Osteoblast (primary cell): ENCODE results near the gene TSR3. TPM values are rescaled to one million over a fixed set of nuclear protein-coding genes. Genes with fewer than 3 reads are reported as not detected.

Source experiments
- DNase-seq: peaks from one replicate; pipeline ENCODE4 v3.0.0; 2011; ENCODE audit warnings: low spot score, mixed read lengths; ENCODE audit not compliant: insufficient read length; ENCODE audit errors: missing footprints
- H2AFZ ChIP-seq: 2 replicates; pipeline ENCODE4 v1.6.0; 2011; ENCODE audit warnings: mild to moderate bottlenecking, low read length
- H3K27ac ChIP-seq: 2 replicates; pipeline ENCODE4 v1.5.1; 2011; ENCODE audit warnings: mild to moderate bottlenecking, low read depth, low read length, moderate library complexity
- H3K27me3 ChIP-seq: 2 replicates; pipeline ENCODE4 v1.6.0; 2012; ENCODE audit warnings: mild to moderate bottlenecking, control low read depth, inconsistent platforms, low read length, moderate library complexity; ENCODE audit not compliant: insufficient read depth
- H3K36me3 ChIP-seq: 2 replicates; pipeline ENCODE4 v1.5.1; 2011; ENCODE audit warnings: mild to moderate bottlenecking, low read length, control low read depth, moderate library complexity; ENCODE audit not compliant: insufficient read depth
- H3K4me1 ChIP-seq: 2 replicates; pipeline ENCODE4 v1.5.1; 2011; ENCODE audit warnings: mild to moderate bottlenecking, low read length, control low read depth, moderate library complexity; ENCODE audit not compliant: insufficient read depth
- H3K4me2 ChIP-seq: 2 replicates; pipeline ENCODE4 v1.6.0; 2011; ENCODE audit warnings: mild to moderate bottlenecking, low read length; ENCODE audit not compliant: insufficient read depth
- H3K4me3 ChIP-seq: fragments of 200-600 bp; sonication (generic); 3 replicates; pipeline ENCODE4 v1.5.1; 2012; ENCODE audit warnings: mild to moderate bottlenecking, low read length, inconsistent platforms; ENCODE audit not compliant: insufficient read depth
- H3K79me2 ChIP-seq: 2 replicates; pipeline ENCODE4 v1.6.0; 2012; ENCODE audit warnings: mild to moderate bottlenecking, low read length, control low read depth, inconsistent platforms; ENCODE audit not compliant: insufficient read depth
- H3K9me3 ChIP-seq: 2 replicates; pipeline ENCODE4 v1.5.1; 2011; ENCODE audit warnings: low read depth, low read length, control low read depth
- H4K20me1 ChIP-seq: 2 replicates; pipeline ENCODE4 v1.6.0; 2012; ENCODE audit warnings: mild to moderate bottlenecking, low read length, control low read depth; ENCODE audit not compliant: insufficient read depth
- total RNA-seq: library from RNA; depleted of rRNA; stranded (reverse); fragments of >200 nt; gene quantifications from 2 replicates; pipeline ENCODE4 v1.2.3, GENCODE V29; 2012
- TF ChIP-seq, protein P1 (sequence below): IDR thresholded peaks from 2 replicates; pipeline ENCODE4 v1.5.1; 2011; ENCODE audit warnings: mild to moderate bottlenecking, low read depth, low read length, moderate library complexity; ENCODE audit errors: extremely low read depth

The TSR3 gene
- 53.6 and 57.8 TPM in 2 replicates for total RNA-seq

DNA sequence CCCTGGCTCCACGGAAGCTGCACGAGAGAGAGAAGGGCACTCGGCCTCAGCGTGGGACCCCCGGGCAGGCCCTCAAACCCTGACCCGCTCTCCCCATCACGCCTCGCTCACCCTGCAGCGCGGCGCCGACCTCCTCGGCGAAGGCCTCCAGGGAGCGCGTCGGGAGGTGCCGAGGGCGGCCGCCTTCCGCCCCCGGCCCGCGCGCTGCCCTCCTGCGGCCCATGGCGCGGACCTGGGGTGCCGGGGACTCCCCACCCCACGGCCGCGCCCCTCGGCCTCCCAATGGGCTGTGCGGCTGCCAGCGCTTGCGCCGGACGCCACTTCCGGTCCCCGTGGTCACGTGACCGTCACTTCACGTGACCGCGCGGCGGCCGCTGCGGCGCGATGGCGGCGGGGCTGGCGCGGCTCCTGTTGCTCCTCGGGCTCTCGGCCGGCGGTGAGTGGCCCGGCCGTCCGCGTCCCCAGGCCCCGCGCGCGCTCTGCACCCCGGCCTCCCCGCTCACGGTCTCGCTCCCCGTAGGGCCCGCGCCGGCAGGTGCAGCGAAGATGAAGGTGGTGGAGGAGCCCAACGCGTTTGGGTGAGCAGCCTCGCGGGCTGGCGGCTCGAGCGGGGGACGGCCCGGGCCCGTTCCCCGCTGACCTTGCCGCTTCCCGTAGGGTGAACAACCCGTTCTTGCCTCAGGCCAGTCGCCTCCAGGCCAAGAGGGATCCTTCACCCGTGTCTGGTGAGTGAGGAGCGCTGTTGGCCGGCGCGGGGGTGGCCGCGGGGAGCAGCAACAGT, at the start of gene TSR3, which contains the start of gene GNPTG:
Gene TSR3, minus strand, starts transcription at position 297 of the 781 bp plus-strand sequence. Its CDS starts 74 bp downstream, at position 223.
Gene GNPTG, plus strand, starts transcription at position 350 of the 781 bp plus-strand sequence. Its CDS starts 35 bp downstream, at position 385.
- H3K27ac ChIP-seq, result peak within 1 kb of the TSS; percentile 51

DNA sequence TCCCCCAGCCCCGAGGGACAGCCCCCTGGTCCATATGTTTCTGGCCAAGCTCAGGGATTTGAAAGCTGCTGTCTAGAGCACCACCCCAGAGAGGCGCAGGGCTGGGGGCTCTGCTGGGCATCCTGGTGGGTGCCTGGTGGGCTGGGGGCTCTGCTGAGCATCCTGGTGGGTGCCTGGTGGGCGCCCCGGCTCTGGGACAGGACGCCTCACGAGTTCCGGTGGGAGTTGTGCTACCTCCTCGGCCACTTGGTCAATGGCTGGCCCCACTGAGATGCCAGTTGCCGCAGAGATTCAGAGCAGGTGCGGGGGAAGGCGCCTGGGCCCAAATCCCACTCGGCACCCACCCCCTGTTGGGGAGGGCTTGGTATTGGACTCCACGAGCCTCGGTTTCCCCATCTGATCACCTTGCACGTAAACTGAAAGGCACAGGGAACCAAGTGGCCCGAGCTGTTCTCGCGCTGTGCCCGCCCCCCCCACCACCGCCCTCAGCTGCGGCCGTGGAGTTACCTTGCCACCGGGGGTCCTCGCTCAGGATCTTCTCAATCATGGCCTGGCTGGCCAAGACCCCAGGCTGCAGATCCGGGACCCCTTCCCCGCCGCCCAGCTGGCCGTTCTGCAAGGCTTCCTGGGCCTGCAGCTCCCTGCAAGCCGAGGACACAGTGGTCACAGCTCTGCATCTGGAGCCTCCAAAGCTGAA, 49.5 kb upstream of the TSR3 start:
- H3K27ac ChIP-seq, result no peak overlapping the region
- no peak overlapping the region for H3K4me2 ChIP-seq
- H3K9me3 ChIP-seq, result no peaks in the 10 kb centered on the region
- TF ChIP-seq, protein P1, sequence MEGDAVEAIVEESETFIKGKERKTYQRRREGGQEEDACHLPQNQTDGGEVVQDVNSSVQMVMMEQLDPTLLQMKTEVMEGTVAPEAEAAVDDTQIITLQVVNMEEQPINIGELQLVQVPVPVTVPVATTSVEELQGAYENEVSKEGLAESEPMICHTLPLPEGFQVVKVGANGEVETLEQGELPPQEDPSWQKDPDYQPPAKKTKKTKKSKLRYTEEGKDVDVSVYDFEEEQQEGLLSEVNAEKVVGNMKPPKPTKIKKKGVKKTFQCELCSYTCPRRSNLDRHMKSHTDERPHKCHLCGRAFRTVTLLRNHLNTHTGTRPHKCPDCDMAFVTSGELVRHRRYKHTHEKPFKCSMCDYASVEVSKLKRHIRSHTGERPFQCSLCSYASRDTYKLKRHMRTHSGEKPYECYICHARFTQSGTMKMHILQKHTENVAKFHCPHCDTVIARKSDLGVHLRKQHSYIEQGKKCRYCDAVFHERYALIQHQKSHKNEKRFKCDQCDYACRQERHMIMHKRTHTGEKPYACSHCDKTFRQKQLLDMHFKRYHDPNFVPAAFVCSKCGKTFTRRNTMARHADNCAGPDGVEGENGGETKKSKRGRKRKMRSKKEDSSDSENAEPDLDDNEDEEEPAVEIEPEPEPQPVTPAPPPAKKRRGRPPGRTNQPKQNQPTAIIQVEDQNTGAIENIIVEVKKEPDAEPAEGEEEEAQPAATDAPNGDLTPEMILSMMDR, result no peak
- peaks cover 5% of the 10 kb centered on the region for H4K20me1 ChIP-seq
- H3K36me3 ChIP-seq, result no peaks in the 10 kb centered on the region
- DNase-seq, result no peak
- no peaks in the 10 kb centered on the region for H3K79me2 ChIP-seq
- H3K4me3 ChIP-seq, result no peak overlapping the region
- no peaks in the 10 kb centered on the region for H3K4me1 ChIP-seq
- no peaks in the 10 kb centered on the region for H3K27me3 ChIP-seq
- no peak overlapping the region for H2AFZ ChIP-seq

More for the DNA sequence above, at the start of gene TSR3, which contains the start of gene GNPTG:
- Histone ChIP-seq H3K4me2 (peak within 1 kb of the TSS; percentile 99), H3K36me3 (peaks cover 20% of the 10 kb centered on the region), H3K27me3 (no peaks in the 10 kb centered on the region), H3K9me3 (no peaks in the 10 kb centered on the region), H3K79me2 (peaks cover 69% of the 10 kb centered on the region), H3K4me1 (peaks cover 15% of the 10 kb centered on the region), H4K20me1 (peaks cover 16% of the 10 kb centered on the region), H3K4me3 (peak within 1 kb of the TSS; percentile 97), H2AFZ (peak within 1 kb of the TSS; percentile 81)
- TF ChIP-seq, protein P1, result no peak
- peak; percentile 100 for DNase-seq

DNA sequence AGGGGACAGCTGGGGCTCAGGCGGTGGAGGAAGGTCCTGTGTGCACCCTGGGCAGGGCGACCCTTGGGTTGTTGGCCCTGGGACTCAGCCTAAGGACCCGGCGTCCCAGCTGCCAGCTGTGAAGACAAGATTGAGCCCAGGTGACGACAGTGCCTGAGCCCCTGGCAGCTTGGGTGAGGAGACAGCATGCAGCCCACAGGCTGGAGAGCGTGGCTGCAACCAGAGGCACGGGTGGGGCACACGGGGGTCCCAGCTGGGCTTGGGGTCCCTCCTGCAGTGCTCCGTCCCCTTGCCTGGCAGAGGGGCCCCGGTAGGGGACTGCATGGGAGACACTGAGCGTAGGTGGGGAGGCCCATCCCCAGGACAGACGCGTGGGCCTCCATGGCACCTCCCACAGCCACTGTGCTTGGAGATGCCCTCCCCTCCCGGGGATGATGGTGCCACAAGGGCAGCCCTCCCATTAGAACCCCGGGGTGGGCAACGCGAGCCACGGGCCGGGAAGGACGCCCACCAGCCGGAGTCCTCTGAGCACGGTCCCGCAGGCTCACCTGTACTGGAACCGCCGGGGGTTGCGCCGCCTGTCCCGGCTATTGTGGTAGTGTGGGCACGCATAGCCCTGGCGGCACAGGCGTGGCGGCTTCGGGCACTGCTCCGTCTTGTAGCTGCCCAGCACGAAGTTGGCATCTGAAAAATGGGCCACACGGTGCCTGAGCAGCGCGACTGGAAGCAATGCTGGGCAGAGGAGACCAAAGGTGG, 47.3 kb upstream of the TSR3 start:
- no peak overlapping the region for H3K4me2 ChIP-seq
- H4K20me1 ChIP-seq, result no peaks in the 10 kb centered on the region
- H3K27ac ChIP-seq, result no peak overlapping the region
- H3K36me3 ChIP-seq, result no peaks in the 10 kb centered on the region
- no peaks in the 10 kb centered on the region for H3K9me3 ChIP-seq
- no peak for DNase-seq
- no peaks in the 10 kb centered on the region for H3K4me1 ChIP-seq
- no peak overlapping the region for H3K4me3 ChIP-seq
- TF ChIP-seq, protein P1, result no peak
- no peaks in the 10 kb centered on the region for H3K27me3 ChIP-seq
- H3K79me2 ChIP-seq, result no peaks in the 10 kb centered on the region
- no peak overlapping the region for H2AFZ ChIP-seq
